SK-N-SH (cell line): Measurements from ENCODE around the gene HBEGF. TPM values are rescaled to one million over a fixed set of nuclear protein-coding genes. Genes with fewer than 3 reads are reported as not detected.

Experiments
- CTCF ChIA-PET: fragments of 300-600, 350-600 bp; formaldehyde crosslinking; extraction: SDS; loops from one replicate; lab custom pipeline; 2021; lab: Yijun Ruan, JAX
- POLR2A ChIA-PET: fragments of 350-600 bp; sonication (Branson Sonifier 250); formaldehyde crosslinking; extraction: SDS; loops from one replicate; lab custom pipeline; 2020; ENCODE audit warnings: antibody characterized with exemption, inconsistent platforms; lab: Yijun Ruan, JAX
- DNase-seq: peaks from one replicate; pipeline ENCODE4 v3.0.0; 2012
- H2AFZ ChIP-seq: fragments of 200-600 bp; sonication (generic); 2 replicates; pipeline ENCODE4 v1.8.1; 2016; ENCODE audit warnings: antibody characterized with exemption, mild to moderate bottlenecking, low read depth
- H3F3A ChIP-seq: fragments of 200-600 bp; sonication (generic); replicated peaks from 2 replicates; pipeline ENCODE3; 2016; ENCODE audit warnings: antibody characterized with exemption, mild to moderate bottlenecking; ENCODE audit not compliant: insufficient read depth
- H3K27ac ChIP-seq, 2 experiments: fragments of 200-500 bp in 1 of 2; fragments of 200-600 bp in 1 of 2; sonication (Bioruptor generic) in 1 of 2; sonication (generic), shearing (Covaris generic) in 1 of 2; 2 replicates each; pipeline versions ENCODE4 v1.5.1 to v1.6.1; 2014 to 2016; ENCODE audit warnings: low read depth in 2 of 2, inconsistent platforms in 1 of 2, low read length in 1 of 2, mild to moderate bottlenecking in 1 of 2, mixed read lengths in 1 of 2
- H3K27me3 ChIP-seq: fragments of 200-600 bp; sonication (generic), shearing (Covaris generic); 2 replicates; pipeline ENCODE4 v1.6.1; 2016; ENCODE audit warnings: mixed run types; ENCODE audit not compliant: insufficient read depth
- H3K36me3 ChIP-seq, 2 experiments: fragments of 200-500 bp in 1 of 2; fragments of 200-600 bp in 1 of 2; sonication (Bioruptor generic) in 1 of 2; sonication (generic) in 1 of 2; replicated peaks in 1 of 2; 2 replicates each; pipeline versions ENCODE3 to v1.5.1; 2014 to 2016; ENCODE audit warnings: low read length in 1 of 2, mild to moderate bottlenecking in 1 of 2; ENCODE audit not compliant: insufficient read depth in 2 of 2, control insufficient read depth in 1 of 2
- H3K4me1 ChIP-seq, 2 experiments: fragments of 200-500 bp in 1 of 2; fragments of 200-600 bp in 1 of 2; sonication (Bioruptor generic) in 1 of 2; sonication (generic), shearing (Covaris generic) in 1 of 2; 2 replicates each; pipeline versions ENCODE4 v1.5.1 to v1.6.1; 2014 to 2016; ENCODE audit warnings: low read depth in 1 of 2, low read length in 1 of 2, mixed run types in 1 of 2; ENCODE audit not compliant: insufficient read depth in 2 of 2, control insufficient read depth in 1 of 2
- H3K4me2 ChIP-seq: fragments of 200-600 bp; sonication (generic), shearing (Covaris generic); 2 replicates; pipeline ENCODE4 v1.6.1; 2017; ENCODE audit warnings: mixed run types
- H3K4me3 ChIP-seq, 2 experiments: fragments of 200-500 bp in 1 of 2; fragments of 200-600 bp in 1 of 2; sonication (Bioruptor generic) in 1 of 2; sonication (generic), shearing (Covaris generic) in 1 of 2; 2 replicates each; pipeline versions ENCODE4 v1.5.1 to v1.8.1; 2014 to 2016; ENCODE audit warnings: low read depth in 2 of 2, inconsistent platforms in 1 of 2, low read length in 1 of 2, mild to moderate bottlenecking in 1 of 2, mixed read lengths in 1 of 2, moderate library complexity in 1 of 2
- H3K79me2 ChIP-seq: fragments of 200-600 bp; sonication (generic); 2 replicates; pipeline ENCODE4 v1.8.1; 2017; ENCODE audit warnings: mild to moderate bottlenecking; ENCODE audit not compliant: insufficient read depth
- H3K9ac ChIP-seq: fragments of 200-600 bp; sonication (generic); 2 replicates; pipeline ENCODE4 v1.6.1; 2017; ENCODE audit warnings: mixed run types
- H3K9me2 ChIP-seq: fragments of 200-600 bp; sonication (generic); 2 replicates; pipeline ENCODE4 v1.6.1; 2017; ENCODE audit warnings: mixed run types
- H3K9me3 ChIP-seq: fragments of 200-600 bp; sonication (generic); 2 replicates; pipeline ENCODE4 v1.6.1; 2017; ENCODE audit warnings: mixed run types, mild to moderate bottlenecking, moderate library complexity
- H4K20me1 ChIP-seq: fragments of 200-600 bp; sonication (generic); 2 replicates; pipeline ENCODE4 v1.6.1; 2017; ENCODE audit warnings: mild to moderate bottlenecking, mixed run types; ENCODE audit not compliant: insufficient read depth
- EP300 ChIP-seq, 2 experiments: IDR thresholded peaks; 2 replicates each; pipeline versions ENCODE4 v1.4.0 to v1.6.1; 2012; ENCODE audit warnings: borderline replicate concordance in 1 of 2, low read depth in 1 of 2, low read length in 1 of 2
- FOSL2 ChIP-seq: IDR thresholded peaks from 2 replicates; pipeline ENCODE4 v1.4.0; 2012; ENCODE audit warnings: low read depth, mild to moderate bottlenecking, moderate library complexity, borderline replicate concordance
- FOXJ3 ChIP-seq: sonication (generic); formaldehyde crosslinking; IDR thresholded peaks from 2 replicates; pipeline ENCODE4 v1.5.1; 2020; ENCODE audit warnings: mild to moderate bottlenecking, missing genetic modification reagents
- MEF2A ChIP-seq: IDR thresholded peaks from 2 replicates; pipeline ENCODE4 v1.4.0; 2012; ENCODE audit warnings: low read depth, borderline replicate concordance
- NFIC ChIP-seq: IDR thresholded peaks from 2 replicates; pipeline ENCODE4 v1.4.0; 2012; ENCODE audit warnings: borderline replicate concordance
- POLR2AphosphoS5 ChIP-seq: IDR thresholded peaks from 2 replicates; pipeline ENCODE4 v1.6.1; 2012; ENCODE audit warnings: low read depth, low read length
- RAD21 ChIP-seq: IDR thresholded peaks from 2 replicates; pipeline ENCODE4 v1.6.1; 2012; ENCODE audit warnings: mild to moderate bottlenecking, low read length
- RFX5 ChIP-seq: IDR thresholded peaks from 2 replicates; pipeline ENCODE4 v1.6.1; 2012; ENCODE audit warnings: mild to moderate bottlenecking, improper control_type of control experiment, low read length
- YY1 ChIP-seq: IDR thresholded peaks from 2 replicates; pipeline ENCODE4 v1.4.0; 2012; ENCODE audit warnings: low read depth, mild to moderate bottlenecking
- WGBS: methylation state at CpG from one replicate; pipeline ENCODE4 v1.1.6; 2017; ENCODE audit warnings: low lambda C conversion rate; 5-methylcytosine and 5-hydroxymethylcytosine counted together
- polyA plus RNA-seq, 3 experiments: library from polyadenylated mRNA; depleted of rRNA; stranded (reverse); fragments of >200 nt; gene quantifications; 2 replicates each; pipeline ENCODE4 v1.2.3, GENCODE V29; 2012
- TF ChIP-seq, protein P1 (sequence below): IDR thresholded peaks from 2 replicates; pipeline ENCODE4; 2012
- TF ChIP-seq, protein P2 (sequence below): fragments of 150-350 bp; IDR thresholded peaks from 2 replicates; pipeline ENCODE4 v1.6.1; 2017; ENCODE audit warnings: antibody characterized with exemption, low read length, low read depth, borderline replicate concordance

The HBEGF gene
- polyA plus RNA-seq, 1 of the 3 experiments (the other 2 are of a cell fraction): 59.8 TPM

DNA sequence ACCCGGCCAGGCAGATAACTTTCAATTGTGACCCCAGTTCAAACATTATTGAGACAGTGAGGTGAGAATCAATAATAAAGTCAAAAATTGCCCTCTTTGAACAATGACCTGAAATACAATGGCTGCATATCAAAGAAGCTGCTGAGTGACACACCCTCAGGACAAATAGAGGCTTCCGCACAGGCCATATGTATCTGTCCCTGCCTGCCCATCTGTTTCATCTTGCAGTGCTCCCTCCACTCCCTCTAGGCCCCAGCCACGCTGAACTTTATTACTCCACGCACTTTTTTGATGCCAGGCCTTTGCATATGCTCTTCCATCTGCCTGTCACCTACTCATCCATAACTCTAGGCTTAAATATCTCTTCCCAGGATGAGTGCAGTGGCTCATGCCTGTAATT lies 27.6 kb downstream of the HBEGF start:
- no peaks in the 10 kb centered on the region for H4K20me1 ChIP-seq
- ChIA-PET POLR2A (no interaction called here), CTCF (interaction anchor here (2.2 kb wide), 1 partner anchor 74 kb away, joined by 7 read pairs; no protein-coding TSS in a partner anchor)
- H3F3A ChIP-seq: peaks cover 24% of the 10 kb centered on the region
- H2AFZ ChIP-seq: no peak overlapping the region
- no peaks in the 10 kb centered on the region for H3K36me3 ChIP-seq
- no peak overlapping the region for H3K9ac ChIP-seq
- H3K4me2 ChIP-seq: no peak overlapping the region
- no peak overlapping the region for H3K4me3 ChIP-seq
- no peaks in the 10 kb centered on the region for H3K79me2 ChIP-seq
- no peaks in the 10 kb centered on the region for H3K9me2 ChIP-seq
- DNase-seq: no peak
- TF ChIP-seq NFIC: no peak
- TF ChIP-seq RFX5: no peak
- TF ChIP-seq, protein P1, sequence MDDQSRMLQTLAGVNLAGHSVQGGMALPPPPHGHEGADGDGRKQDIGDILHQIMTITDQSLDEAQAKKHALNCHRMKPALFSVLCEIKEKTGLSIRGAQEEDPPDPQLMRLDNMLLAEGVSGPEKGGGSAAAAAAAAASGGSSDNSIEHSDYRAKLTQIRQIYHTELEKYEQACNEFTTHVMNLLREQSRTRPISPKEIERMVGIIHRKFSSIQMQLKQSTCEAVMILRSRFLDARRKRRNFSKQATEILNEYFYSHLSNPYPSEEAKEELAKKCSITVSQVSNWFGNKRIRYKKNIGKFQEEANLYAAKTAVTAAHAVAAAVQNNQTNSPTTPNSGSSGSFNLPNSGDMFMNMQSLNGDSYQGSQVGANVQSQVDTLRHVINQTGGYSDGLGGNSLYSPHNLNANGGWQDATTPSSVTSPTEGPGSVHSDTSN: no peak
- no peak for TF ChIP-seq POLR2AphosphoS5
- TF ChIP-seq MEF2A: no peak
- no peak for TF ChIP-seq RAD21
- TF ChIP-seq, protein P2, sequence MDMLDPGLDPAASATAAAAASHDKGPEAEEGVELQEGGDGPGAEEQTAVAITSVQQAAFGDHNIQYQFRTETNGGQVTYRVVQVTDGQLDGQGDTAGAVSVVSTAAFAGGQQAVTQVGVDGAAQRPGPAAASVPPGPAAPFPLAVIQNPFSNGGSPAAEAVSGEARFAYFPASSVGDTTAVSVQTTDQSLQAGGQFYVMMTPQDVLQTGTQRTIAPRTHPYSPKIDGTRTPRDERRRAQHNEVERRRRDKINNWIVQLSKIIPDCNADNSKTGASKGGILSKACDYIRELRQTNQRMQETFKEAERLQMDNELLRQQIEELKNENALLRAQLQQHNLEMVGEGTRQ: no peak
- TF ChIP-seq EP300 (IDR thresholded peaks at IDR 0.05; ENCODE audit: borderline replicate concordance in 1 of 2, low read depth in 1 of 2, low read length in 1 of 2): no peak
- H3K9me3 ChIP-seq: no peaks in the 10 kb centered on the region
- H3K4me1 ChIP-seq: peaks cover 7 to 13% of the 10 kb centered on the region in 2 experiments; a peak in 3 of 4 replicates
- WGBS: 96% methylated on average over 4 of the region's 4 CpGs
- no peaks in the 10 kb centered on the region for H3K27me3 ChIP-seq
- H3K27ac ChIP-seq: peak overlapping the region in 1 of 2 experiments; percentile 80; a peak in 2 of 4 replicates

DNA sequence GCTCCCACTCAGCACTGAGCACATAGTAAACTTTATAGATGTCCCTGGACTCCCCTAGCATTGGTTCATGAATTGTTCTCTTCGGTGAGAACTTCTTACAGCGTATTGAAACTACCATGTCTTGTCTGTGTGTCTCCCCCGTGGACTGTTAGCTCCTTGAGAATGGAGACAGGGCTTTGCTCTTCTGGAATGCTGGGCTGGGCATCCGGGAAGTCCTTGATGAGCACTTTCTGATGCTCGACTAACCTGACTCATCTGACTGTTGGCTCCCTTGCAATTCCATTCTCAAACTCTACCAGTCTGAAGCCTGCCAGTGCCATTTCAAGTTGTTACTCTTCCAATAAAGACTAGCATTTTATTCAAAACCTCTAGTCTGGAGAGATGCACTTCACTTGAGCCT lies 28.5 kb downstream of the HBEGF start:
- Histone ChIP-seq H3K36me3 (no peaks in the 10 kb centered on the region), H2AFZ (peak overlapping the region; percentile 39; the same call in 1 of the 2 replicates), H3K27ac (peak overlapping the region in 1 of 2 experiments; percentile 80; a peak in 2 of 4 replicates), H3K4me1 (peaks cover 0 to 7% of the 10 kb centered on the region in 2 experiments; a peak in 2 of 4 replicates), H3K4me2 (peak overlapping the region; percentile 14; the same call in 1 of the 2 replicates), H3K9me3 (no peaks in the 10 kb centered on the region), H3K9me2 (no peaks in the 10 kb centered on the region), H3K9ac (peak overlapping the region; percentile 27; the same call in 1 of the 2 replicates), H3K4me3 (no peak overlapping the region), H4K20me1 (no peaks in the 10 kb centered on the region), H3K79me2 (no peaks in the 10 kb centered on the region), H3K27me3 (no peaks in the 10 kb centered on the region), H3F3A (peaks cover 30% of the 10 kb centered on the region)
- no peak for DNase-seq
- WGBS: 32% methylated on average over 5 of the region's 5 CpGs
- CTCF ChIA-PET: interaction anchor here (2.0 to 2.2 kb wide), 2 partner anchors 28 to 73 kb away, joined by 4 to 7 read pairs; partner anchors contain the start of gene HBEGF
- POLR2A ChIA-PET: no interaction called here
- TF ChIP-seq YY1: no peak
- peak; percentile 62; the same call in 1 of the 2 replicates for TF ChIP-seq FOSL2
- TF ChIP-seq NFIC: peak; percentile 21; the same call in 1 of the 2 replicates
- no peak for TF ChIP-seq FOXJ3 (CRISPR knock-in tag)
